Activated CD4-positive, alpha-beta T cell treated with anti-CD3 and anti-CD28 coated beads for 4 hours (primary cell): ENCODE measurements around the gene HAPLN2.

Experiments used
- DNase-seq, 2 donors: peaks; one replicate each; pipeline ENCODE4 v3.0.0-alpha.2; 2020

HAPLN2 gene

DNA sequence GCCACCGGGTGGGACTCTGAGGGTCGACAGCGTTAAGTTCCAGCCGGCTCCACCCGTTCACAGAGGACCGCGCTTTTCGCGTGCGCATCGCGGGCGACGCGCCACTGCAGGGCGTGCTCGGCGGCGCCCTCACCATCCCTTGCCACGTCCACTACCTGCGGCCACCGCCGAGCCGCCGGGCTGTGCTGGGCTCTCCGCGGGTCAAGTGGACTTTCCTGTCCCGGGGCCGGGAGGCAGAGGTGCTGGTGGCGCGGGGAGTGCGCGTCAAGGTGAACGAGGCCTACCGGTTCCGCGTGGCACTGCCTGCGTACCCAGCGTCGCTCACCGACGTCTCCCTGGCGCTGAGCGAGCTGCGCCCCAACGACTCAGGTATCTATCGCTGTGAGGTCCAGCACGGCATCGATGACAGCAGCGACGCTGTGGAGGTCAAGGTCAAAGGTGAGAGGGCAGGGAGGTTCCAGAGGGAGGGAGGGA lies 27.6 kb downstream of the HAPLN2 start:
- no peak for DNase-seq

DNA sequence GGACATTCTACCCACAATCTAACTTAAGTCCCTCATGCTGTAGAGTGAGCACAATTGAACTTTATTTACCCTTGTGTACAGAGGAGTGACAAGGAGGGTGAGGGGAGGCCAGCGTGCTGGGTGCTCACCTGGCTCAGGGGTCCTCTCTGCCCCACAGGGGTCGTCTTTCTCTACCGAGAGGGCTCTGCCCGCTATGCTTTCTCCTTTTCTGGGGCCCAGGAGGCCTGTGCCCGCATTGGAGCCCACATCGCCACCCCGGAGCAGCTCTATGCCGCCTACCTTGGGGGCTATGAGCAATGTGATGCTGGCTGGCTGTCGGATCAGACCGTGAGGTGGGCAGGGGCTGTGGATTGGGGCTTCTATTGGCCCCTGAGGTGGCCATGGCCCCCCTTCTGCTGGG lies 28.1 kb downstream of the HAPLN2 start:
- no peak for DNase-seq

DNA sequence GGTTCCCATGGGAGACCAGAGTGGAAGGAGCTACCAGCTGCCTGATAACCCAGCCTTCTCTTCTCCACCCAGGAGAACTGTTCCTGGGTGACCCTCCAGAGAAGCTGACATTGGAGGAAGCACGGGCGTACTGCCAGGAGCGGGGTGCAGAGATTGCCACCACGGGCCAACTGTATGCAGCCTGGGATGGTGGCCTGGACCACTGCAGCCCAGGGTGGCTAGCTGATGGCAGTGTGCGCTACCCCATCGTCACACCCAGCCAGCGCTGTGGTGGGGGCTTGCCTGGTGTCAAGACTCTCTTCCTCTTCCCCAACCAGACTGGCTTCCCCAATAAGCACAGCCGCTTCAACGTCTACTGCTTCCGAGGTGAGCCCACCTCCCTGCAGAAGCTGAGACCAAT lies 29.3 kb downstream of the HAPLN2 start:
- DNase-seq = no peak

DNA sequence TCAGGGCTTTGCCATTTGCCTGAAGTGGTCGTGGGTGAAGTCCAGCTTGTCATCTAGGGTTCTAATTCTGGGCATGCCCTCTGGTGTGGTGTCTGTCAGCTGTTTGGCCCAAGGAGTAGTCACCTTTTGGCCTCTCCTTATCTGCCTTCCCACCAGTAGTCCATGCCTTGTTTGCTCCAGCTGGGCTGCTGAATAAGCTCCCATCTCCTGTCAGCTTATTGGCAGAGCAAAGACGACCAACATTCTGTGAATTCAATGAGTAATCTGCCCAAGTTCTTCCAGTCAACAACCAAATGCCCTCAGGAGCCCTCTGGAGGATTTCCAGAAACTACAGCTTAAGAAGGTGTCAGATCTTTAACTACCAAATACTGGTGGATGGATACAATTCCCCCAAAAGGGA lies 29.7 kb downstream of the HAPLN2 start:
- no peak for DNase-seq

DNA sequence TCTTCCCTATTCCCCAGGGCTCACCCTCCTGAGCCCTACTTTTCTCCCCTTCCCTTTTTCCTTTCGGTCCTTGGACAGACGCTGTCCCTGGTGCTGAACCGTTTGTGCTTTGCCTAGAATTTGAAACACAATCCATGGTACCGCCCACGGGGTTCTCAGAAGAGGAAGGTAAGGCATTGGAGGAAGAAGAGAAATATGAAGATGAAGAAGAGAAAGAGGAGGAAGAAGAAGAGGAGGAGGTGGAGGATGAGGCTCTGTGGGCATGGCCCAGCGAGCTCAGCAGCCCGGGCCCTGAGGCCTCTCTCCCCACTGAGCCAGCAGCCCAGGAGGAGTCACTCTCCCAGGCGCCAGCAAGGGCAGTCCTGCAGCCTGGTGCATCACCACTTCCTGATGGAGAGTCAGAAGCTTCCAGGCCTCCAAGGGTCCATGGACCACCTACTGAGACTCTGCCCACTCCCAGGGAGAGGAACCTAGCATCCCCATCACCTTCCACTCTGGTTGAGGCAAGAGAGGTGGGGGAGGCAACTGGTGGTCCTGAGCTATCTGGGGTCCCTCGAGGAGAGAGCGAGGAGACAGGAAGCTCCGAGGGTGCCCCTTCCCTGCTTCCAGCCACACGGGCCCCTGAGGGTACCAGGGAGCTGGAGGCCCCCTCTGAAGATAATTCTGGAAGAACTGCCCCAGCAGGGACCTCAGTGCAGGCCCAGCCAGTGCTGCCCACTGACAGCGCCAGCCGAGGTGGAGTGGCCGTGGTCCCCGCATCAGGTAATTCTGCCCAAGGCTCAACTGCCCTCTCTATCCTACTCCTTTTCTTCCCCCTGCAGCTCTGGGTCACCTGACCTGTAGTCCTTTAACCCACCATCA lies 33.1 kb downstream of the HAPLN2 start:
- no peak for DNase-seq

DNA sequence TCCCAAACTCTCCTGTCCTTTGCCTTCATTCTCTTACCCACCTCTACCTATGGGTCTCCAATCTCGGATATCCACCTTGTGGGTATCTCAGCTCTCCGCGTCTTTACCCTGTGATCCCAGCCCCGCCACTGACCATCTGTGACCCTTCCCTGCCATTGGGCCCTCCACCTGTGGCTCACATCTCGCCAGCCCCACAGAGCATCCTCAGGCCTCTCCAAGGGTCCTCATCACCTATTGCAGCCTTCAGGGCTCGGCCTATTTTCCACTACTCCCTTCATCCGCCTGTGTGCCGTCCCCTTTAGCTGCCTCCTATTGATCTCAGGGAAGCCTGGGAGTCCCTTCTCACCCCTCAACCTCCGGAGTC lies 33.8 kb downstream of the HAPLN2 start:
- no peak for DNase-seq

DNA sequence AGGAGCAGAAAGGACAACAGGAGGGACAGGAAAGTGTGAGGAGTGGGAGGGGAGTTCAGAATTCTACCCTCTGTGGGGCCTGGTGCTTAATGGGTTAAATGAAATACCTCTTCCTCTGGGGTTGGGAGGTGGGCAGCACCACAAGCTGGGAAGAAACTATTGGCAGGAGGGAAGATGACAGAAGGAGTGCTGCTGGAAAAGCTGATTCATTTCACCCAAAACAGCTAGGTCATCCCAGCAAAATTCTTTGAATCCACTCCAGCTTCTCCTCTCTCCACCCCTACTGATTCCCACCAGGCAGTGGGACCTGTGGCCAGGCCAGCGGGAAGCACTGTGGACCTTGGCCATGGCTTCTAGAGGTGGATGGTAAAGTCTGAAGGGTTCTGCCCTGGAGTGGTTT lies 35.5 kb downstream of the HAPLN2 start:
- no peak for DNase-seq

DNA sequence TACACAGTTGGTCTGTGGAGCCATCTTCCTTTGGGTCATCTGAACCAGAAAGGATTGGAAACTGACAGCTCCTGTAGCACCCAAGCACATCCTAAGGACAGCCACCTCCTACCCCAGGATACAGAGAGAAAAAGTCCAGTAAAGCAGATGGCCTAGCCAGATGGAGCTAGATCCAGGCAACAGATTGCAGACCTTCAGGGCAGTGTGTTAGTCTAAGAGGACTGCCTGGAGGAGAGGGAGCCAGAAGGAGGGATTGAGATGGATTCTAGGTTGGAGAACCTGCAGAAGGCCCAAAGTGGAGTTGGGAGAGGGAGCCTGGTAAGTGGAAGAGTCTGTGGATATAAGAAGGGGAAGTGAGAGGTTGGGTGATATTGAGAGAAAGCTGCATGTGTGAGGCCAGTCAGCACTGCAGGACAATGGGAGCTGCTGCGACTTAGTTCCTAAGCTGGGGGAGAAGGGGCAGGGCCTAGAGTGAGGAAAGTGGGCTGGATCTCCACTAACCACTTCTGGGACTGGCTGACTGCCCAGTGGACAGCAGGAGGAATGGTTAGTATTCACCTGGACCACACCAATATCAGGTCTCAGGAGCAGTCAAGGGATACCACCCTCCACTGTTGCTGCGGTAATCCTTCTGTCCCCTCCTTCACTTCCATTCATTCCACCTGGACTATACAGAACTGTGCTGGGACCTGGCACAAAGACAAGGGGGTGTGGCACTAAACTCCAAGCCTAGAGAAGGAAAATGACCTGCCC lies 36.1 kb downstream of the HAPLN2 start:
- DNase-seq = no peak

DNA sequence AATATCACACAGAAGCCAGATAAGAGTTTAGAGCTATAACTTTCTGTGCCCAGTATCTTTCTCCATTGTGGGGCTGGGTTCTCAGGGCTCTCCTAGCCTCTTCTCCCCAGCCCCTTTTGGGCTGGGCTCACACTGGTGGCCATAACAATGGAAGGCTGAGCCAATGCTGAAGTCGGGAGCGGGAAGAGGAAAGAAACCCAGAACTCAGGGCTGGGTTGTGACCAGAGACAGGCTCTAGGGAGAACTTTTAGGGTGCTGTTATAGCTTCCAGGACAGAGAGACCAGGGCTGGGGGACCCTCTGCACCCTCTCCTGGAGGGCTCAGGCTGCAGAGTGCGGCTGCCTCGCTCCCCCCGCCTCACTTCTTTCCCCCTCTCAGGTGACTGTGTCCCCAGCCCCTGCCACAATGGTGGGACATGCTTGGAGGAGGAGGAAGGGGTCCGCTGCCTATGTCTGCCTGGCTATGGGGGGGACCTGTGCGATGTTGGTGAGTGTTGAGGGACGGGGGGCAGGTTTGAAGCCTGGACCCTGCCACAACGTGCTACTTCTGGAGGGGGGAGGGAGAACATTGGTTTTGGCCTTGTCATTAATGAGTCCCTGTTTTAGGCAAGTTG lies 36.8 kb downstream of the HAPLN2 start:
- DNase-seq = no peak

DNA sequence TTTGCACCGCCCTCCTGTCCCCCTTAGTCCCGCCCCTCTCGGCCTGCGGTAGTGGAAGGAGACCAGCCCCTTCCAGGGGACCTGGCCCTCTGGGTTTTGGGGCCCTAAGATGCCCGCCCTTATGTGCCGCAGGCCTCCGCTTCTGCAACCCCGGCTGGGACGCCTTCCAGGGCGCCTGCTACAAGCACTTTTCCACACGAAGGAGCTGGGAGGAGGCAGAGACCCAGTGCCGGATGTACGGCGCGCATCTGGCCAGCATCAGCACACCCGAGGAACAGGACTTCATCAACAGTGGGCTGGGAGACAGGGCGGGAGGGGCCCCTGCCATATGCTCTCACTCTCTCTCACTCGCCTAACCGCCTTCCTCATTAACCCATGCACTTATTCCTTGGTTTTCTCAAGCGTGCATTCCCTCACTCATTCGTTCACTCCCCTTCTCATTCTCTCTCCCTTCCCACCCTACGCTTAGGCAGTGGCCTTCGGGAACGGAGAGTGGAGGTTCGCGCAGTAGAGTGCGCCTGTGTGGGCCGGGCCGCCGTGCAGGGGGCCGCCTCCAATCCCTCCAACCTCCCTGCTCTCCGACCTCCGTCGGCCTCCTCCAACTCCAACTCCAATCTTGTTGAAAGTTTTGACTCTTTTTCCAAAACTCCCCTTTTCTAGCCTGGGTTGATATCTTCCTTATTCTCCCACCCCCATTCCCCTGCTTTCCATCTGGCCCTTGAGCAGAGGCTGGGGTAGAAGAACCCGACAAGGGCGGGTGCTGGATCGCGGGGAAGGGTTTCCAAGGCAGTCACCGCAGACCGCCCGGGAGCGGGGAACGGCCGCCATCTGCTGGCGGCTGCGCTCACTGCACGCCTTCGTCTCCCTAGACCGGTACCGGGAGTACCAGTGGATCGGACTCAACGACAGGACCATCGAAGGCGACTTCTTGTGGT lies 37.9 kb downstream of the HAPLN2 start:
- DNase-seq = peak; percentile 63 to 79

DNA sequence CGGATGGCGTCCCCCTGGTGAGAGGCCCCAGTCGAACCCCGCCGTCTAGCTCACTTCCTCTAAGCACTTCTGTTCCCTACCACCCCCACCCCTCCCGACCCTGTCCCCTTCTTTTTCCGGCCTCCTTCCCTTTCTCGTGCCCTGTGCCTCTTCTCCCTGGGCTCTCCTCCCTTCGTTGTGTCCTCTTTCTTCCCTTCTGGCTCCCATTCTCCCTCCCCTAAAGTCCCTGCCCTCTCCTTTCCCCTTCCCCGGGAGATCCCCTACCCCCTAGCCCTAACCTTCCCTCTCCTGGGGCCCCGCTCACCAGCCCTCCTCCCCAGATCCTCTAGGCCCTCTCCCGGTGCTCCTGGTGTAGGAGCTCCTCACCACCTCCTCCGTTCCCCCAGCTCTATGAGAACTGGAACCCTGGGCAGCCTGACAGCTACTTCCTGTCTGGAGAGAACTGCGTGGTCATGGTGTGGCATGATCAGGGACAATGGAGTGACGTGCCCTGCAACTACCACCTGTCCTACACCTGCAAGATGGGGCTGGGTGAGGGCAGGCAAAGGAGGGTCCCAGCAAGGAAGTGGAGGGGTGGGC lies 38.6 kb downstream of the HAPLN2 start:
- DNase-seq = no peak

DNA sequence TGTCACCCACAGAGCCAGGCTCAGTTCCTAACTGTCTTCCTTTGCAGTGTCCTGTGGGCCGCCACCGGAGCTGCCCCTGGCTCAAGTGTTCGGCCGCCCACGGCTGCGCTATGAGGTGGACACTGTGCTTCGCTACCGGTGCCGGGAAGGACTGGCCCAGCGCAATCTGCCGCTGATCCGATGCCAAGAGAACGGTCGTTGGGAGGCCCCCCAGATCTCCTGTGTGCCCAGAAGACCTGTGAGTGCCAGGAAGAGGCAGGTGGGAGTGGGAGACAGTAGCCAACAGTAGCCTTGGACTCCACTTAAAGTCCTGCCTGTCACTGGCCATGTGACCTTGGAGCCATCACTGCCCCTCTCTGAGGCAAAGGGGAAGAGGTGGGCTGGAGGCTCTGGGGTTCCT lies 39.3 kb downstream of the HAPLN2 start:
- no peak for DNase-seq

DNA sequence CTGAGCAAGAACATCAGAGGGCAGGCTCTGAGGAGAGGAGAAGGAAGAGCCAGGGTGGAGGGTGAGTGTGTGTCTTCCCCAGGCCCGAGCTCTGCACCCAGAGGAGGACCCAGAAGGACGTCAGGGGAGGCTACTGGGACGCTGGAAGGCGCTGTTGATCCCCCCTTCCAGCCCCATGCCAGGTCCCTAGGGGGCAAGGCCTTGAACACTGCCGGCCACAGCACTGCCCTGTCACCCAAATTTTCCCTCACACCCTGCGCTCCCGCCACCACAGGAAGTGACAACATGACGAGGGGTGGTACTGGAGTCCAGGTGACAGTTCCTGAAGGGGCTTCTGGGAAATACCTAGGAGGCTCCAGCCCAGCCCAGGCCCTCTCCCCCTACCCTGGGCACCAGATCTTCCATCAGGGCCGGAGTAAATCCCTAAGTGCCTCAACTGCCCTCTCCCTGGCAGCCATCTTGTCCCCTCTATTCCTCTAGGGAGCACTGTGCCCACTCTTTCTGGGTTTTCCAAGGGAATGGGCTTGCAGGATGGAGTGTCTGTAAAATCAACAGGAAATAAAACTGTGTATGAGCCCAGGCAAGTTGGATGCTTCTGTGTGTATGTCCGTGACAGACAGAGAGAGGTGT lies 39.8 kb downstream of the HAPLN2 start:
- no peak for DNase-seq

DNA sequence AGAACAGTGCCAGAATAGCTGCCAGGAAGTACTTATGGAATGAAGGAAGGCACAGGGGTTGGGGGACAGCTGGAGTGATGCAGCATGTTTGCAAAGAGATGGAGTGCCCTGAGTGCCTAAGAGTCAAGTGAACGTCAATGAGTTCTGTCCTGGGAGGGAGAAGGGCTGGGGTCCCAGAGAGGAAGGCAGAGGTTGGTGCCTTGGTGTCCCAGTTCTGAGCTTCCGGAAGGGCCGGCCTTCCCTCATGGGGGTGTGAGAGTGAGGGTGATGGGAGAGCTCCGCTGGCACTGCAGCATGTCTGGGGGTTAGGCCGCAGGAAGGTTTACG lies 40.4 kb downstream of the HAPLN2 start:
- DNase-seq = no peak

DNA sequence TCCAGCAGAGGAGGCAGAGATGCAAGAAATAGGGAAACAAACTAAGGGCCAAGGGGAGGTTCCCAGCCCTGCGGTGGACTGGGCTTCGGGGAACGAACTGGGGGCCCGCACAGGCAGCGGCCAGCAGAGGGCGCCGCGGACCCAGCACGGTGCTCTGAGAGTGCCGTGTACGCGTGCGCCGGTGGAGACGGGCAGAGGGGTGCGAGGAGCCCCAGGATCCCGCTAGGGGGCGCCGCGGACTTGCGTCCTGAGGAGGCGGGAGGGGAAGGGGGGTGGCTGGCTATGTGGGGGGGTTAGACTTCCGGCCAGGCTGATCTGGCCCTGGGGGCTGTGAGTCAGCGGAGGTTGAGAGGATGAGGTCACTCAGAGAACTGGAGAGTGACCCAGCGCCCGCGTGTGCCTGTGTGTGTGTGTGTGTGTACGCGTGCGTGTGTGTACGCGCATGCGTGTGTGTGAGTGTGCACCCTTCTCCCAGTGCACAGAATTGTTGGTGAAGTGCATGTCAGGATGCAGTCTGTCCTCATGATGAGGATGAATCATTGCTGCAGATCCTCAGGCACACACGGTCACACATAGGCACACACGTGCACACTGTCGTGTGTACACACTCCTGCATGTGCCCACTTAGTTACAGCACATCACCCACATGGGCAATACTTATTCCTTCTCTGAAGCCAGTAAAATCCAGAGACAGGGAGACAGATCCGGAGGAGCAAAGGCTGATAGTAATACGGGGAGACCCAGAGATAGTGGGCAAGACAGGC lies 41.0 kb downstream of the HAPLN2 start:
- peak; percentile 89 for DNase-seq

DNA sequence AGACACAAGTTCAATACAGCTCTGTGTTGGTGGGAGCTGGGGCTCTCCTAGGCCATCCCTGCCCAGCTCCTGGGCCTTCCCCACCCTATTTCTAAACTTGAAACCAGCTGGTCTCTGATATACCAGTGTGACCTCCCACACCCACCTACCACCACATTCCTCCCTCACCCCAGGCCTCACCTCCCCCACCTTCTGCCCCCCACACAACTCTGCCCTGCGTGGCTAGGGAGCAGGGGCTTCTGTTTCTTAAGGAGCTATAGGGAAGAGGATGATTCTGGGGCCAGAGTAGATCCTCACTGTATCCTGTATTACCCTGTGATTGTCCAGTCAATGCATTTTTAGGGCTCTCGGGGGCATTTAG lies 41.5 kb downstream of the HAPLN2 start:
- no peak for DNase-seq

DNA sequence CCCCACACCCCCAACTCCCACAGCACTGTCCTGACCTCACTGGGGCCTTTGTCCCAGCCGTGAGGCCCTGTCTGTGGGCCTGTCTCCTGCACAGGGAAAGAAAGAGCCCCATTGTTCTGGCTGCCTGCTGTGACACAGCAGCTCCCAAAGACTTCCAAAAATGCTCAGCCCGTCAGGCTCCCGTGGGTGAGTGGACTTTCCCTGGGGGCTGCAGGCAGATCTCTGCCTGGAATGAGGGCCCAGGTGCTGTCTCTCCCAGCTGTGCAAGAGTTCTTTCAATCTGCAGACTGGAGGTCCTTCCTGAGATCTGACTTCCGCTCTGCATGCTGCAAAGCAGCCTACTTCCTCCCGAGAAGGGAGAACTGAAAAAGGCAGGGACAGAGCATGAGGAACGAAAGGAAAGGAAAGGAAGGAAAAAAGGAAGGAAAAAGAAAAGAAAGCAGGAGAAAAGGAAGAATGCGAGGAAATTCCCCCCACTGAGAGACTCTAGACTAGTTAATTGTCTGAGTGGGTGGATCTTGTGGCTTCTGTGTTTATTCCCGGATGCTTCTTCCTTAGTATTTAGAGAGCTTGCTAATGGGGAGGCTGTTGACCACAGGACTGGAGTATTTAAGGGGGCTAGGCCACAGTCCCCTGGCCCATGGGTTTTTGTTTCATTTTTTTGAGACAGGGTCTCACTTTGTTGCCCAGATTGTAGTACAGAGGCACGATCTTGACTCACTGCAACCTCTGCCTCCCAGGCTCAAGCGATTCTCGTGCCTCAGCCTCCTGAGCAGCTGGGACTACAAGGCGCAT lies 43.0 kb downstream of the HAPLN2 start:
- DNase-seq = no peak

DNA sequence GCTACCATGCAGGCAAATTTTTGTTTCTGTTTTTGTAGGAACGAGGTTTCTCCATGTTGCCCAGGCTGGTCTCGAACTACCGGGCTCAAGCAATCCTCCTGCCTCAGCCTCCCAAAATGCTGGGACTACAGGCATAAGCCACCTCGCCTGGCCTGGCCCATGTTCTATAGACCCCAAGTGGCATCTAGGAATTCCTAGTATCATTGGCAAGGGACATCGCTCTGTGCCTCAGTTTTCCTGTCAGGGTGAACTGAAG lies 43.5 kb downstream of the HAPLN2 start:
- DNase-seq = no peak

DNA sequence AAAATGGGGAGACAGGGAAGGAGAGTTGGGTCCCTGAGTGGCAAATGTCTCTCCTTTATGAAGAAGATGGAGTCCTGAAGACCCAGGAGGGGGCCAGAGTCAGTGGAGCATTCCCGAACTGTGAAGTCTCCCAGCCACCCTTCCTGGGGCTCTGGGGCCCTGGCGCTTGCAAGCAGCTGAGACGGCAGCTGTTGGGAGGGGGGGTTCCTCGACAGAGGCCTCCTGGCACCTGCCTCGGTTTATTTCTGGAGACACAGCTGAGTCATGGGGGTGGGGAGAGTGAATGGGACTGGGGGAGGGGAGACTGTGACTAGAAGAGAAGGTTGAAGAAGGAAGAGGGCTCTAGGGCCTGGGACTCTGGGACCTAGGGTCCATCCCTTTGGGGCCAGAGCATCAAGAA lies 44.0 kb downstream of the HAPLN2 start:
- no peak for DNase-seq

DNA sequence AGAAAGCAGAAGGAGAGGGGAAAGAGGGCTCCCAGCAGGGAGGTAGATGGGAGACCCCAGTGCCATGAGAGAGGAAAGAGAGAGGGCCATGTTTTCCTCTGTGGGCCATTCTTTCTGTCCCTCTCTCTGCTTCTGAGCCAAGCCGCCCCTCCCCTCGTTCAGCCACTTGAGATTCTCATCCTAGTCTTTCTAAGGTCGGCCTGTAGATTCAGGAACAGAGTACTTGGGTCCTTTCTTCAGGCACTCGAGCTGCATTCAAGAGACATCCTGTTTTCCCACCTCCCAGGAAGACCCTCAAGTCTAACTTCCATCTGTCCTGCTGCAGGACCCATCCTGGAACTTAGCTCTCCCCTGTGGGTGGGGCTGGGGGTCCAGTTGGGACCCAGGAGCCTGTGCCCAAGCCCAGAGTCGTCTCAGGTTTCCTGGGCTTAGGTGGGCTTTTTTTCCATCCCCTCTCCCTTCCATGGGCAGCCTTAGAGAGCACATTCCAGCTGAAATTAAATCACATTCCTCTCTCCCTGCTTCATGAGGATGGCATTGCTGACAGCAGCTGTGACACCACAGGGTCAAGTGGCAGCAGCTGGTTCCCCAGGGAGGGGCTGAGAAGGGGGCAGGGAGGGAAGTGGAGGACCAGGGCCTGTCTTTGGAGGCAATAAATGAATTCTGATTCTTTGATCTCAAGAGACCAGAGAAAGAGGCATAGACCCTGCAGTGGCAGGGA lies 45.0 kb downstream of the HAPLN2 start:
- DNase-seq = no peak
